Limb (tissue), 2 donors: ENCODE data around the gene TSPAN9.
A peak's percentile ranks its signal among the peaks of the same experiment; 100 is the strongest.

Experiments
- DNase-seq, 2 donors: peaks; one replicate each; pipeline ENCODE4 v3.0.0-alpha.2; 2016; ENCODE audit errors: extremely low spot score in 2 of 2

Gene TSPAN9

GRCh38 chr12:3271639-3272038 is 194.5 kb downstream of the TSPAN9 start:
- DNase-seq: no peak

- no peak for DNase-seq
Observed at GRCh38 chr12:3272958-3273357, 195.8 kb downstream of the TSPAN9 start.

GRCh38 chr12:3273409-3273853 is 196.3 kb downstream of the TSPAN9 start:
- no peak for DNase-seq

GRCh38 chr12:3274664-3275063 is 197.5 kb downstream of the TSPAN9 start:
- DNase-seq: no peak

GRCh38 chr12:3275171-3276041 is 198.2 kb downstream of the TSPAN9 start:
- peak; percentile 75 to 87 for DNase-seq

- no peak for DNase-seq
Observed at GRCh38 chr12:3276226-3276625, 199.0 kb downstream of the TSPAN9 start.

GRCh38 chr12:3277306-3277943 is 200.2 kb downstream of the TSPAN9 start:
- DNase-seq: no peak

GRCh38 chr12:3278681-3279414 is 201.7 kb downstream of the TSPAN9 start:
- no peak for DNase-seq

- no peak for DNase-seq
Observed at GRCh38 chr12:3279415-3279780, 202.2 kb downstream of the TSPAN9 start.

- DNase-seq: no peak
Observed at GRCh38 chr12:3279832-3280231, 202.7 kb downstream of the TSPAN9 start.

GRCh38 chr12:3280967-3281366 is 203.8 kb downstream of the TSPAN9 start:
- no peak for DNase-seq

- DNase-seq: no peak
Observed at GRCh38 chr12:3281588-3282383, 204.6 kb downstream of the TSPAN9 start.

GRCh38 chr12:3282384-3282670 is 205.1 kb downstream of the TSPAN9 start:
- DNase-seq: no peak

- DNase-seq: no peak
Observed at GRCh38 chr12:3283137-3283680, 206.0 kb downstream of the TSPAN9 start.

- no peak for DNase-seq
Observed at GRCh38 chr12:3284405-3284804, 207.2 kb downstream of the TSPAN9 start.

- no peak for DNase-seq
Observed at GRCh38 chr12:3285570-3285969, 208.4 kb downstream of the TSPAN9 start.

GRCh38 chr12:3288690-3289089 is 211.5 kb downstream of the TSPAN9 start:
- no peak for DNase-seq

- no peak for DNase-seq
Observed at GRCh38 chr12:3289702-3290101, 212.5 kb downstream of the TSPAN9 start.

GRCh38 chr12:3291939-3292338 is 214.8 kb downstream of the TSPAN9 start:
- no peak for DNase-seq

GRCh38 chr12:3292677-3293412 is 215.7 kb downstream of the TSPAN9 start:
- DNase-seq: no peak
